ENCODE data around the gene RAB4A. TPM values are rescaled to one million over a fixed set of nuclear protein-coding genes. Genes with fewer than 3 reads are reported as not detected.

Gene RAB4A
- total RNA-seq, 2 donors from 2014 or later: 91.6 to 100 TPM

- no peak for DNase-seq
- intact Hi-C loops (cut with DNase I): no loop called here
- ATAC-seq: no peak
Measured at GRCh38 chr1:229344937-229345684, 74.2 kb downstream of the RAB4A start.

GRCh38 chr1:229347528-229347927 is 76.6 kb downstream of the RAB4A start:
- no peak for ATAC-seq
- intact Hi-C loops (cut with DNase I): no loop called here

GRCh38 chr1:229349463-229350385 is 78.8 kb downstream of the RAB4A start:
- ATAC-seq (no peak), DNase-seq (no peak)
- intact Hi-C loops (cut with DNase I): loop anchor here in 1 of 2 donors (10.0 kb wide), 1 partner anchor 85 kb away; no protein-coding TSS in a partner anchor

More at GRCh38 chr1:229347528-229347927, 76.6 kb downstream of the RAB4A start:
- DNase-seq: no peak

GRCh38 chr1:229352975-229353374 is 82.1 kb downstream of the RAB4A start:
- intact Hi-C loops (cut with DNase I): loop anchor here in 1 of 2 donors (10.0 kb wide), 1 partner anchor 88 kb away; no protein-coding TSS in a partner anchor
- ATAC-seq (no peak), DNase-seq (no peak)

GRCh38 chr1:229354226-229354625 is 83.3 kb downstream of the RAB4A start:
- DNase-seq: no peak
- intact Hi-C loops (cut with DNase I): loop anchor here in 1 of 2 donors (10.0 kb wide), 1 partner anchor 89 kb away; no protein-coding TSS in a partner anchor

More at GRCh38 chr1:229354226-229354625, 83.3 kb downstream of the RAB4A start:
- no peak for ATAC-seq

Other genes with a start within 250 kb of the RAB4A start
- 1 to 10 TPM; 2.6 to 3.7 TPM for gene CCSAP, start 71.9 kb downstream of the RAB4A start, total RNA-seq
- 1,000 to 10,000 TPM in 1 of 2 donors, 100 to 1,000 TPM in 1; 508 to 1,063 TPM for gene ACTA1, start 163.0 kb downstream of the RAB4A start, total RNA-seq
- 10 to 100 TPM; 29.4 to 29.8 TPM for gene NUP133, start 237.2 kb downstream of the RAB4A start, total RNA-seq